Measurements from ENCODE around the gene SEMA3B.

DNA sequence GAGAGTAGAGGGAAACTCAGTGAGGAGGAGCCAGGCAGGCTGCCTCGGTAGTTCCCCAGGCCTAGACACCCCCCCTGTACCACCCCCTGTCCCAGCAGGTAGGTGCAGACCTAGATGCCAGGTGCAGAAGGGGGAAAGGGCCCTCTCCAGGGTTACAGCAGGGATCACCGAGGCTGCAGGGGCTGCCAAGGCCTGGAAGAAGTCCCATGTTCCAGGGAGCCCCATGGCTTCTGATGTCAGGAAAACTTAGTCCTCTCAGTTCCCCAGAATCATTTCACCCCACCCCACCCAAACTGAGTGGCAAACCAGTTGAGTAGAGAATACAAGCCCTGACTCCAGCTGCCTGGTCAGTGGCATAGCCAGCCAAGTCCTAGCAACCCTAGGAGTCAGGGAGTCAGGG lies 7.4 kb upstream of the SEMA3B start:
- TF ChIP-seq, protein P1, sequence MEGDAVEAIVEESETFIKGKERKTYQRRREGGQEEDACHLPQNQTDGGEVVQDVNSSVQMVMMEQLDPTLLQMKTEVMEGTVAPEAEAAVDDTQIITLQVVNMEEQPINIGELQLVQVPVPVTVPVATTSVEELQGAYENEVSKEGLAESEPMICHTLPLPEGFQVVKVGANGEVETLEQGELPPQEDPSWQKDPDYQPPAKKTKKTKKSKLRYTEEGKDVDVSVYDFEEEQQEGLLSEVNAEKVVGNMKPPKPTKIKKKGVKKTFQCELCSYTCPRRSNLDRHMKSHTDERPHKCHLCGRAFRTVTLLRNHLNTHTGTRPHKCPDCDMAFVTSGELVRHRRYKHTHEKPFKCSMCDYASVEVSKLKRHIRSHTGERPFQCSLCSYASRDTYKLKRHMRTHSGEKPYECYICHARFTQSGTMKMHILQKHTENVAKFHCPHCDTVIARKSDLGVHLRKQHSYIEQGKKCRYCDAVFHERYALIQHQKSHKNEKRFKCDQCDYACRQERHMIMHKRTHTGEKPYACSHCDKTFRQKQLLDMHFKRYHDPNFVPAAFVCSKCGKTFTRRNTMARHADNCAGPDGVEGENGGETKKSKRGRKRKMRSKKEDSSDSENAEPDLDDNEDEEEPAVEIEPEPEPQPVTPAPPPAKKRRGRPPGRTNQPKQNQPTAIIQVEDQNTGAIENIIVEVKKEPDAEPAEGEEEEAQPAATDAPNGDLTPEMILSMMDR (IDR thresholded peaks at IDR 0.05), result no peak
- no peak for TF ChIP-seq POLR2A (IDR thresholded peaks at IDR 0.05)
